Activated CD4-positive, alpha-beta T cell treated with anti-CD3 and anti-CD28 coated beads, Interleukin-2, amount 50 U/mL, for 16 hours (primary cell): Measurements from ENCODE around the gene PIGP.
"Not testable (repeated sequence)": the region's sequence is repeated elsewhere in the genome, so short reads cannot be mapped to it uniquely, and the experiment has no call there.

Source experiments
- DNase-seq: peaks from one replicate; pipeline ENCODE4 v3.0.0-alpha.2; 2020

Gene PIGP

DNA sequence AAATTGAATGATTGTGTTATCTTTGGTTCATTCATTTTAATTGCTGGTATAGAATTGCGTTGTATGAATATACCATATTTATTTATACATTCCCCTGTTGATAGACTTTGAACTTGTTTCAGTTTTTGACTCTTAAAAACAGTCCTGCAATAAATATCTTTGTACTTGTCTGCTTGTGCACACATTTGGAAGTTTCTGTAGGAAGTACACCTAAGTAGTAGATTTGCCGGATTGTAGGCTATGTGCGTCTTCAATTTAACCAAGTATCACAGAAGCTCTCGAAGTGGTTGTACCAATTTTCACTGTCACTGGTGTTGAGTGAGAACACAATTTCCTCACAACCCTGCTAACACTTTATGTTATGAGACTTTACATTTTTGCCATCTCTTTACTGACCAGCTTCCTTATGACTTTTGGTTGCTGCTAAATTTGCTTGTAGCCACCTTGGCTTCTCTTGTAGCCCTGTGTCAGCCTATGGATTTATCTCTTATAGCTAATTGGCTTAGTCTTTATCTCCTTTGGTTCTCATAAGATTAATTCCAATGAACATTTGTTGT, 2.4 kb upstream of the PIGP start:
- DNase-seq = no peak

GRCh38 chr21:37074546-37074945, 1.7 kb upstream of the PIGP start:
- no peak for DNase-seq

- no peak for DNase-seq
Observed at GRCh38 chr21:37074197-37074510, 1.3 kb upstream of the PIGP start.

DNA sequence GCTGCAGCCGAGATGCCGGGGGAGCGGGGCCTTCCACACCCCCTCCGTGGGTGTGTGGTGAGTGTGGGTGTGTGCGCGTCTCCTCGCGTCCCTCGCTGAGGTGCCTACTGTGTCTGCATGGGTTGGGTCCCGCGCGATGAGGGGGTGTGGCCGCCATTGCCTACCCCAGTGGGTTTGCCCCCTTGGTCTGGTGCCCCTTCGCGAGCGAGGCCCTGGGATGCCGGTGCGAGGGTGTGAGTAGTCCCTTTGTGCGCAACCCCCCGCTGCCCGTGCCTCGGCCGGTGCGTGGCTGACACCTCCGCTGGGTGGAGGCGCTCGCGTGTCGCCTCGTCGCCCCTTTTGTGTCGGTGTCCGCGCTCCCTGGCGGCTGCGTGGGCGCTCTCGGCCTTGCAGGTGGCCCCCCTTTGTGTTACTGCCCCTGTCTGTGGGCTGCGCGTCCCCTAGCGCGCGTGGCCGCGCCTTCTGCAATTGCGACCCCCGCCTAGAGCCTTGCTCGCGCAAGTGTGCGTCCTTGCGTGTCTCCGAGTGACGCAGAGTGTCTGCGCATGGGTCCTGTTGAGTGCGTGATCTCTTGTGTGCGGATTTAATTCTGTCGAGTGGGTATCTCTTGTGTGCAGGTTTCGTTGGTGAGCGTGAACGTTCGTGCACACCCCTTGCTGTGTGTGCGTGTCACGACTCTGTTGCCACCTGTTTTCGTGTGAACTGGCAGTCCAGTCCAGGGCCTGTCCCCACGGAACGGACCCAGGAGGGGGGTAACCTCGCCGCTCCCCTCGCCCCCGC, 736 bp upstream of the PIGP start:
- peak; percentile 48 for DNase-seq

GRCh38 chr21:37072274-37072987, 440 bp downstream of the PIGP start:
- peak; percentile 52 for DNase-seq

DNA sequence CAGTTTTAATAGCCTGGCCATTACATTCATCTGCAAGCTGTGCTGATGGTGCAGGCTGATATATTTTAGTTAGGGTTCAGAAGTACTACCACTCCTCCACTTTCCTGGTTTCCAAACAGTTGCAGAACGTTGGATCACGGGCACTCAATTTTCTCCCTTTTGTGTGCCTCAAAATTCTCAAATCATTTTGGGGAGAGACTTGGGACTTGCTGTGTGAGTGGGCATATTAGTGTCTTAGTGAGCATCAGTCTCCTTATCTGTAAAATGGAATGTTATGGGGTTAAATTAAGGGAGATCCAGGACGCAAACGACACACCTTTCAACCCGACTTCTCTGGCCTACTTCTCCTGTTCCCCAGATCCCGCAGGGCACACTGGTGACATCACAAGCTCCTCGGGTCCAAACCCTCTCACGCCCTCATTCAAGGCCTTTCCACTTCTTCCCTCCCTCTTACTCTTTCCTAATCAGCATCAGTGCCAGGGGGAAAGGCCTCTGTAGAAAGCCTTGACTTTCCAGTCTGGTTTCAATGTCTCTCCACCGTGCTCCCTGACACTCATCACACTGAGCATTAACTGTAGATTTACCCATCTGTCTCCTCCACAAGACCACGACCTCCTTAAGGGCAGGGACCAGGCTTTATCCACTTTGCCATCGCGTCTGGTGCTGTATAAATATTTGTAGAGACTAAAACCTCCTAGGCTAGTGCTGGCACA, 1.2 kb downstream of the PIGP start:
- peak; percentile 6 for DNase-seq

- no peak for DNase-seq
Observed at GRCh38 chr21:37065561-37066177, 7.2 kb downstream of the PIGP start.

GRCh38 chr21:37064841-37065240, 8.0 kb downstream of the PIGP start:
- DNase-seq = no peak

GRCh38 chr21:37063433-37063832, 9.4 kb downstream of the PIGP start:
- no peak for DNase-seq

- DNase-seq = no peak
Observed at GRCh38 chr21:37062593-37062935, 10.3 kb downstream of the PIGP start.

- no peak for DNase-seq
Observed at GRCh38 chr21:37061926-37062592, 10.8 kb downstream of the PIGP start.

- peak; percentile 28 for DNase-seq
Observed at GRCh38 chr21:37060296-37060695, 12.6 kb downstream of the PIGP start.

GRCh38 chr21:37059181-37059580, 13.7 kb downstream of the PIGP start:
- DNase-seq = no peak

DNA sequence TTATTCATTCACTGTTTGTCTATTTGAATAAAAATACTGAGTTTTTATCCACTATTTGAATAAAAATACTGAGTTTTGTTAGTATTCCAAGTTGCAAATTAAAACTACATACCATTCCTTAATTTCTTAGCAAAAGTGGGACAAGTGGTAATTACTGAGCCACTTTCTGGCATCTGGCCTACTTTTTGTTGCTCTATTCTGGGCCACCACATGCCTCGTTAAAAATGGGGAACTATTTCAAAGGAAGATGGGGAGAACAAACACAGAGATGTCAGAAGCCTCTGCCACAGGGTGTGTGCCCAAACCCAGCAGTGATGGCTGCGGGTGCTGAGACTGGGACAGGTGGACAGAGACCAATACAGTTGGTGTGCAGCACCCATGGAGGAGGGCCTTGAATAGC, 14.6 kb downstream of the PIGP start:
- no peak for DNase-seq

- DNase-seq = no peak
Observed at GRCh38 chr21:37057614-37058013, 15.3 kb downstream of the PIGP start.

DNA sequence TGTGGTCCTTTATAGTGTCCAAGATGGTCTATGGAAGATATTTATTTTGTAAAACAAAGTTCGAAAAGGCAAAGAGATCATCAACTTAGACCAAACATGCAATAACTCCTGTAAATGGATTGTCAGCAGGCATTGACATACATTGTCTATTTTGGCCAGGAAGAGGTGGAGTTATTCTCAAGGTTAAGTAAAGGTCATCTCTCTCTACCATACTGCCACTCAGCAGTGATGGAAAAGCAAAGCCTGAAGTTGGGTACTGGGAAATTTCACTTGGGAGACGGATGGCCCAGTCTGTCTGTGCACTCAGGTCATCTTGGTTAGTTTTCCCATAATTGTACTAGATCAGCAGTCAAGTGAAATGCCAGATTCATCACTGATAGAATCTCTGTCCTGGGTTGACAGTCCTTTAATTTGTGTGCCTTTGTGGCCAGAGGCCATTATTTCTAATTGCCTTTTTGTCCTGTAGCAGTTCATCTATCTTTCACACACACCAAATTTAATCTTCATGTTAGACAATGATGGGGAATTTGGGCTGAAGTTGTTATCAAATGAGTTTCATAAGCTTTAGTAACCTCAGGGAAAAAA, 17.5 kb downstream of the PIGP start:
- DNase-seq = no peak

- not testable (repeated sequence) for DNase-seq
Observed at GRCh38 chr21:37049741-37050140, 23.1 kb downstream of the PIGP start.

DNA sequence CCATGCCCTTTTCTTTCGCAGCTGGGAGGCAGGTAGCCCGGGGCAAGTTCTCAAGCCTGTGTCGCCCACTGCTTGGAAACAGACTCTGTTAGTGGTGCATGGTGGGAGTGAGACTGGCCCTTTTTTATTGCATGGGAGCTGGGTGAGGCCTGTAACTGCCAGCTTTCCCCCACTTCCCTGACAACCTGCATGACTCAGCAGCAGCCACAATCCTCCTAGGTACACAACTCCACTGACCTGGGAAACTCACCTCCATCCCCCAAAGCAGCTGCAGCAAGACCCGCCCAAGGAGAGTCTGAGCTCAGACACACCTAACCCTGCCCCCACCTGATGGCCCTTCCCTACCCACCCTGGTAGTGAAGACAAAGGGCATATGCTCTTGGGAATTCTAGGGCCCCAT, 25.8 kb downstream of the PIGP start:
- DNase-seq = no peak

DNA sequence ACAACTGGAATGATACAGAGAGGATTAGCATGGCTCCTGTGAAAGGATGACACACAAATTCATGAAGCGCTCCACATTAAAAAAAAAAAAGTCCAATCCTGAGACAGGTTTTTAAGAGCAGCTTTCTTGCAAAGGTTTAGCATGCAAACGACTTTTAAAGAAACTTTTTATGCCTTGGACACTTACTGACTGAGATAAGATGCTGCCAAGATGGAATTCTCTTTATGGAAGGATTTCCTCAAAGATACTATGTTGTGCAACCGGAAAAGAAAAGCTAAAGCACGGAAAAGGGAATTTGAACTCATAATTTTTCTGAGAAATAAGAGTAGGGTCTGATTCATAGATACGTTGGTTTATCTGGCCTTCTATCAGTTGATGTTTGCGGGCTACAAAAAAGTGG, 27.3 kb downstream of the PIGP start:
- DNase-seq = no peak

GRCh38 chr21:37045149-37045548, 27.7 kb downstream of the PIGP start:
- DNase-seq = peak; percentile 12

- no peak for DNase-seq
Observed at GRCh38 chr21:37044643-37045042, 28.2 kb downstream of the PIGP start.

DNA sequence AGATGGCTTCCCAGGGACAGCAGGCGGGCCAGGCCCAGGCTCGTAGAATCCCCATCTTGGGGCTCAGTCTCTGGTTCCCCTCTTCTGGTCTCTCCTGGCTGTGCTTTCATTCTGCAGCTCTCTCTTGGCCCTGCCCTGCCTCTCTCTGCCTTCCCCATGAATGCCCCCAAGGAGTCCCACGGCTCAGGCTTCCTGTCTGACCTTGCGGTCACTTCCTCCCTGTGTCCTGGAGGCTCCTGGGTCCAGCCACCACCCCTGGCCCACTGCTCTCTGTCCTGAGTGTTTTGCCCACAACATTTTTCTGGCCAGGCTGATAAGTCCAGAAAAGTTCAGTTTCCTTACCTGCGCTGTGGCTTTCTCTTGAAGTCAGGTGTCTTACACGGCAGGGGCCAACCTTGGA, 29.1 kb downstream of the PIGP start:
- DNase-seq = no peak
